Left ventricle myocardium inferior (tissue), 1 donor: ENCODE measurements around the gene CPEB1. TPM values are rescaled to one million over a fixed set of nuclear protein-coding genes. Genes with fewer than 3 reads are reported as not detected.

Experiments
- DNase-seq: peaks from one replicate; pipeline ENCODE4 v3.0.0-alpha.2; 2020
- H3K27ac ChIP-seq: fragments of 200-600 bp; replicated peaks from 2 replicates; pipeline ENCODE4 v1.8.0; 2021
- H3K27me3 ChIP-seq: fragments of 200-600 bp; 2 replicates; pipeline ENCODE4 v1.8.0; 2021; ENCODE audit warnings: low read depth
- H3K36me3 ChIP-seq: fragments of 200-600 bp; 2 replicates; pipeline ENCODE4 v1.8.0; 2021
- H3K4me1 ChIP-seq: fragments of 200-600 bp; 2 replicates; pipeline ENCODE4 v1.8.0; 2021
- H3K4me3 ChIP-seq: fragments of 200-600 bp; 2 replicates; pipeline ENCODE4 v1.8.0; 2021; ENCODE audit warnings: mild to moderate bottlenecking, moderate library complexity
- H3K9me3 ChIP-seq: fragments of 200-600 bp; replicated peaks from 2 replicates; pipeline ENCODE4 v1.8.0; 2021
- CTCF ChIP-seq: fragments of 200-600 bp; IDR thresholded peaks from 2 replicates; pipeline ENCODE4 v1.8.0; 2021; ENCODE audit warnings: antibody characterized with exemption, mild to moderate bottlenecking, borderline replicate concordance
- intact Hi-C: fragments of 100-400 bp; cut with micrococcal nuclease; formaldehyde crosslinking; loops from one replicate; pipeline ENCODE4 v1.11.0; 2022
- total RNA-seq: library from RNA; stranded (reverse); fragmentation: NEBNext Ultra II Directional; extraction: Animal tissue kit (Norgen Biotek cat#: 25700); gene quantifications from one replicate; pipeline ENCODE4 v1.2.1, GENCODE V29; 2021
- donor health status: DM: no; HTN: yes; CAD: no; lungs with severe emphysema.

Gene CPEB1
- total RNA-seq, 1 donor from 2014 or later = 1.6 TPM

- TF ChIP-seq CTCF = no peak
- intact Hi-C loops = no loop called here
Observed at GRCh38 chr15:82643992-82644391, 3.2 kb downstream of the CPEB1 start.

GRCh38 chr15:82642656-82643055, 4.5 kb downstream of the CPEB1 start:
- peaks cover 17% of the 10 kb centered on the region for H3K4me1 ChIP-seq
- H3K9me3 ChIP-seq = no peaks in the 10 kb centered on the region
- no peak for TF ChIP-seq CTCF
- no peak overlapping the region for H3K27ac ChIP-seq
- peaks cover 99% of the 10 kb centered on the region for H3K27me3 ChIP-seq
- H3K36me3 ChIP-seq = no peaks in the 10 kb centered on the region
- no peak for DNase-seq
- H3K4me3 ChIP-seq = no peak overlapping the region
- intact Hi-C loops = no loop called here

More at GRCh38 chr15:82643992-82644391, 3.2 kb downstream of the CPEB1 start:
- H3K36me3 ChIP-seq = no peaks in the 10 kb centered on the region
- no peak overlapping the region for H3K27ac ChIP-seq
- no peaks in the 10 kb centered on the region for H3K9me3 ChIP-seq
- H3K4me1 ChIP-seq = peaks cover 26% of the 10 kb centered on the region
- H3K4me3 ChIP-seq = no peak overlapping the region
- DNase-seq = no peak
- H3K27me3 ChIP-seq = peaks cover 98% of the 10 kb centered on the region

- Histone ChIP-seq H3K4me3 (no peak overlapping the region), H3K27me3 (peaks cover 93% of the 10 kb centered on the region), H3K36me3 (no peaks in the 10 kb centered on the region), H3K4me1 (peaks cover 3% of the 10 kb centered on the region), H3K9me3 (no peaks in the 10 kb centered on the region), H3K27ac (no peak overlapping the region)
- DNase-seq = no peak
- TF ChIP-seq CTCF = no peak
- intact Hi-C loops = no loop called here
Observed at GRCh38 chr15:82641129-82641798, 5.9 kb downstream of the CPEB1 start.

- H3K27me3 ChIP-seq = peaks cover 93% of the 10 kb centered on the region
- H3K9me3 ChIP-seq = no peaks in the 10 kb centered on the region
- no peaks in the 10 kb centered on the region for H3K36me3 ChIP-seq
- H3K4me3 ChIP-seq = no peak overlapping the region
- intact Hi-C loops = no loop called here
- H3K27ac ChIP-seq = no peak overlapping the region
- no peak for TF ChIP-seq CTCF
- DNase-seq = no peak
- no peaks in the 10 kb centered on the region for H3K4me1 ChIP-seq
Observed at GRCh38 chr15:82640672-82641071, 6.5 kb downstream of the CPEB1 start.

GRCh38 chr15:82635798-82636197, 11.4 kb downstream of the CPEB1 start:
- Histone ChIP-seq H3K4me1 (no peaks in the 10 kb centered on the region), H3K27ac (no peak overlapping the region), H3K4me3 (no peak overlapping the region), H3K36me3 (no peaks in the 10 kb centered on the region), H3K27me3 (peaks cover 78% of the 10 kb centered on the region), H3K9me3 (no peaks in the 10 kb centered on the region)
- intact Hi-C loops = no loop called here
- TF ChIP-seq CTCF = no peak
- DNase-seq = no peak
